Thoracic aorta (tissue), 2 donors: ENCODE results near the gene KCNIP2. TPM values are rescaled to one million over a fixed set of nuclear protein-coding genes. Genes with fewer than 3 reads are reported as not detected.

Experiments used
- ATAC-seq: fragments of 150-250 bp; one replicate; pipeline ENCODE4 v1.8.0; 2017; ENCODE audit warnings: low read depth; ENCODE audit not compliant: insufficient number of reproducible peaks, low FRiP score
- DNase-seq: peaks from one replicate; pipeline ENCODE4 v3.0.0-alpha.2; 2020; ENCODE audit warnings: low spot score
- H3K27ac ChIP-seq, 2 donors: fragments of 200-600 bp; sonication (generic); 1 replicate in 1 of 2; 2 replicates in 1 of 2; pipeline ENCODE4 v1.5.1; 2016; ENCODE audit warnings: mild to moderate bottlenecking in 2 of 2, moderate library complexity in 2 of 2
- H3K27me3 ChIP-seq: fragments of 200-600 bp; sonication (generic); replicated peaks from 2 replicates; pipeline ENCODE4 v1.6.0; 2016; ENCODE audit warnings: mild to moderate bottlenecking; ENCODE audit not compliant: insufficient read depth
- H3K36me3 ChIP-seq: fragments of 200-600 bp; sonication (generic); one replicate; pipeline ENCODE4 v1.5.1; 2016
- H3K4me1 ChIP-seq, 2 donors: fragments of 200-600 bp; sonication (generic); 1 replicate in 1 of 2; 2 replicates in 1 of 2; pipeline versions ENCODE4 v1.5.1 to v1.6.0; 2016; ENCODE audit warnings: low read depth in 2 of 2, mild to moderate bottlenecking in 1 of 2; ENCODE audit not compliant: control insufficient read depth in 1 of 2
- H3K4me3 ChIP-seq: fragments of 200-600 bp; sonication (generic); 2 replicates; pipeline ENCODE4 v1.5.1; 2016; ENCODE audit warnings: mild to moderate bottlenecking
- H3K9me3 ChIP-seq: fragments of 200-600 bp; sonication (generic); 2 replicates; pipeline ENCODE4 v1.5.1; 2016
- total RNA-seq, 2 donors: library from RNA; depleted of rRNA; stranded (reverse); fragments of >200 nt; gene quantifications; one replicate each; pipeline versions ENCODE4 v1.1.0 to v1.2.3, GENCODE V29; 2016
- TF ChIP-seq, protein P1 (sequence below): fragments of 200-600 bp; sonication (generic); IDR thresholded peaks from one replicate; pipeline ENCODE4 v1.5.1; 2019; ENCODE audit warnings: antibody characterized with exemption

The KCNIP2 gene
- total RNA-seq, 2 donors from 2014 or later: 1.1 to 1.2 TPM

GRCh38 chr10:101814466-101815071, 29.0 kb downstream of the KCNIP2 start:
- ATAC-seq: no peak
- H3K27me3 ChIP-seq: no peaks in the 10 kb centered on the region
- H3K4me3 ChIP-seq: peak overlapping the region; percentile 98
- no peak overlapping the region for H3K27ac ChIP-seq
- no peaks in the 10 kb centered on the region for H3K9me3 ChIP-seq
- H3K4me1 ChIP-seq: peaks cover 19 to 60% of the 10 kb centered on the region in 2 donors
- peaks cover 10% of the 10 kb centered on the region for H3K36me3 ChIP-seq
- TF ChIP-seq, protein P1, sequence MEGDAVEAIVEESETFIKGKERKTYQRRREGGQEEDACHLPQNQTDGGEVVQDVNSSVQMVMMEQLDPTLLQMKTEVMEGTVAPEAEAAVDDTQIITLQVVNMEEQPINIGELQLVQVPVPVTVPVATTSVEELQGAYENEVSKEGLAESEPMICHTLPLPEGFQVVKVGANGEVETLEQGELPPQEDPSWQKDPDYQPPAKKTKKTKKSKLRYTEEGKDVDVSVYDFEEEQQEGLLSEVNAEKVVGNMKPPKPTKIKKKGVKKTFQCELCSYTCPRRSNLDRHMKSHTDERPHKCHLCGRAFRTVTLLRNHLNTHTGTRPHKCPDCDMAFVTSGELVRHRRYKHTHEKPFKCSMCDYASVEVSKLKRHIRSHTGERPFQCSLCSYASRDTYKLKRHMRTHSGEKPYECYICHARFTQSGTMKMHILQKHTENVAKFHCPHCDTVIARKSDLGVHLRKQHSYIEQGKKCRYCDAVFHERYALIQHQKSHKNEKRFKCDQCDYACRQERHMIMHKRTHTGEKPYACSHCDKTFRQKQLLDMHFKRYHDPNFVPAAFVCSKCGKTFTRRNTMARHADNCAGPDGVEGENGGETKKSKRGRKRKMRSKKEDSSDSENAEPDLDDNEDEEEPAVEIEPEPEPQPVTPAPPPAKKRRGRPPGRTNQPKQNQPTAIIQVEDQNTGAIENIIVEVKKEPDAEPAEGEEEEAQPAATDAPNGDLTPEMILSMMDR: no peak
- DNase-seq: no peak

GRCh38 chr10:101812606-101813005, 31.0 kb downstream of the KCNIP2 start:
- DNase-seq: no peak
- Histone ChIP-seq H3K27ac (no peak overlapping the region), H3K27me3 (no peaks in the 10 kb centered on the region), H3K9me3 (no peaks in the 10 kb centered on the region), H3K4me3 (no peak overlapping the region), H3K4me1 (peaks cover 19 to 57% of the 10 kb centered on the region in 2 donors), H3K36me3 (peaks cover 20% of the 10 kb centered on the region)
- no peak for ATAC-seq
- TF ChIP-seq, protein P1: no peak

- Histone ChIP-seq H3K4me1 (peaks cover 4 to 22% of the 10 kb centered on the region in 2 donors), H3K9me3 (no peaks in the 10 kb centered on the region), H3K4me3 (no peak overlapping the region), H3K27me3 (no peaks in the 10 kb centered on the region), H3K36me3 (peaks cover 66% of the 10 kb centered on the region), H3K27ac (no peak overlapping the region)
- ATAC-seq: no peak
- DNase-seq: no peak
- TF ChIP-seq, protein P1: no peak
Observed at GRCh38 chr10:101807158-101807557, 36.4 kb downstream of the KCNIP2 start.

GRCh38 chr10:101803511-101803910, 40.1 kb downstream of the KCNIP2 start:
- DNase-seq (no peak), ATAC-seq (no peak)
- H3K4me1 ChIP-seq: no peaks in the 10 kb centered on the region
- H3K4me3 ChIP-seq: no peak overlapping the region
- no peaks in the 10 kb centered on the region for H3K27me3 ChIP-seq
- peaks cover 78% of the 10 kb centered on the region for H3K36me3 ChIP-seq
- TF ChIP-seq, protein P1: no peak
- H3K9me3 ChIP-seq: no peaks in the 10 kb centered on the region
- H3K27ac ChIP-seq: no peak overlapping the region

- ATAC-seq: no peak
- Histone ChIP-seq H3K4me3 (no peak overlapping the region), H3K27ac (no peak overlapping the region), H3K36me3 (peaks cover 80% of the 10 kb centered on the region), H3K27me3 (no peaks in the 10 kb centered on the region), H3K9me3 (no peaks in the 10 kb centered on the region), H3K4me1 (no peaks in the 10 kb centered on the region)
- no peak for DNase-seq
- TF ChIP-seq, protein P1: no peak
Observed at GRCh38 chr10:101797403-101798059, 46.1 kb downstream of the KCNIP2 start.
